Activated effector memory CD4-positive, alpha-beta T cell treated with anti-CD3 and anti-CD28 coated beads, Interleukin-2, amount 50 U/mL, for 16 hours (primary cell): ENCODE measurements around the gene MARCOL.
A peak's percentile ranks its signal among the peaks of the same experiment; 100 is the strongest.
"Not testable (repeated sequence)": the region's sequence is repeated elsewhere in the genome, so short reads cannot be mapped to it uniquely, and the experiment has no call there.

Experiments used
- DNase-seq: peaks from one replicate; pipeline ENCODE4 v3.0.0-alpha.2; 2020

The MARCOL gene

DNA sequence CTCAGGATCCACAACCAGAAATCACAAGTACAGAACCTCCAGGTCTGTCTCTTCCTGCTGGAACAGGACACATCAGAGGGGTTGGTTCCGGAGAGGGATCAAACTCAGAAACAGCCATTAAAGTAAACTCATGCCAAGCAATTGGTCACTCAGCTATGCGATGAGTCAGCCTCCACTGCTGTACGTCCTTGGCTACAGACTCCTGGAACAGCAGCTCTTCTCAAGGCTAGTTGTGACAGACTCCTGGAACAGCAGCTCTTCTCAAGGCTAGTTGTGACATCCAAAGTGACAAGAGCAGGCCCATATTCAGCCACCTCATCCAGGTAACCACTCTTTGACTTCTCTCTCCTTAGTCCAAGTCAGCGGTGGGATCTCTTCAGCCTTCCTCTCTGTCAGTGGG, 30.2 kb downstream of the MARCOL start, which contains the start of gene SPINK13:
TSS of gene SPINK13 (plus strand) at position 229 of the 400 bp plus-strand sequence. CDS start 1,279 bp downstream, outside the sequence.
- peak; percentile 27 for DNase-seq

DNA sequence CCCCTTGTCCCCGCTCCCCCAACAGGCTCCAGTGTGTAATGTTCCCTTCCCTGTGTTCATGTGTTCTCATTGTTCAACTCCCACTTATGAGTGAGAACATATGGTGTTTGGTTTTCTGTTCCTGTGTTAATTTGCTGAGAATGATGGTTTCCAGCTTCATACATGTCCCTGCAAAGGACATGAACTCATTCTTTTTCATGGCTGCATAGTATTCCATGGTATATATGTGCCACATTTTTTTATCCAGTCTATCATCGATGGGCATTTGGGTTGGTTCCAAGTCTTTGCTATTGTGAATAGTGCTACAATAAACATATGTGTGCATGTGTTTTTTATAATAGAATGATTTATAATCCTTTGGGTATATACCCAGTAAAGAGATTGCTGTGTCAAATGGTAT, 36.8 kb downstream of the MARCOL start:
- not testable (repeated sequence) for DNase-seq

DNA sequence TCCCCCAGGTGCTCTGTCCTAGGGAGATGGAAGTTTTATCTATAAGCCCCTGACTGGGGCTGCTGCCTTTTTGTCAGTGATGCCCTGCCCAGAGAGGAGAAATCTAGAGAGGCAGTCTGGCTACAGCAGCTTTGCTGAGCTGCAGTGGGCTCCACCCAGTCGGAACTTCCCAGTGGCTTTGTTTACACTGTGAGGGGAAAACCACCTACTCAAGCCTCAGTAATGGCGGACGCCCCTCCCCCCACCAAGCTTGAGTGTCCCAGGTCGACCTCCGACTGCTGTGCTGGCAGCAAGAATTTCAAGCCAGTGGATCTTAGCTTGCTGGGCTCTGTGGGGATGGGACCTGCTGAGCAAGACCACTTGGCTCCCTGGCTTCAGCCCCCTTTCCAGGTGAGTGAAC, 42.6 kb downstream of the MARCOL start:
- DNase-seq, result not testable (repeated sequence)

DNA sequence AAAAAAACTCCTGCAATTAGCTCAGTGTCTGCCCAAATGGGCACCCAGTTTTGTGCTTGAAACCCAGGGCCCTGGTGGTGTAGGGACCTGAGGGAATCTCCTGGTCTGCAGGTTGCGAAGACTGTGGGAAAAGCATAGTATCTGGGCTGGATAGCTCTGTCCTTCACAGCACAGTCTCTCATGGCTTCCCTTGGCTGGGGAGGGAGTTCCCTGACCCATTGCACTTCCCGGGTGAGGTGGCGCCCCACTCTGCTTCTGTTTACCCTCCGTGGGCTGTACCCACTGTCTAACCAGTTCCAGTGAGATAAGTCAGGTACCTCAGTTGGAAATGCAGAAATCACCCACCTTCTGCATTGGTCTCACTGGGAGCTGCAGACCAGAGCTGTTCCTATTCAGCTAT, 43.0 kb downstream of the MARCOL start:
- DNase-seq, result not testable (repeated sequence)

DNA sequence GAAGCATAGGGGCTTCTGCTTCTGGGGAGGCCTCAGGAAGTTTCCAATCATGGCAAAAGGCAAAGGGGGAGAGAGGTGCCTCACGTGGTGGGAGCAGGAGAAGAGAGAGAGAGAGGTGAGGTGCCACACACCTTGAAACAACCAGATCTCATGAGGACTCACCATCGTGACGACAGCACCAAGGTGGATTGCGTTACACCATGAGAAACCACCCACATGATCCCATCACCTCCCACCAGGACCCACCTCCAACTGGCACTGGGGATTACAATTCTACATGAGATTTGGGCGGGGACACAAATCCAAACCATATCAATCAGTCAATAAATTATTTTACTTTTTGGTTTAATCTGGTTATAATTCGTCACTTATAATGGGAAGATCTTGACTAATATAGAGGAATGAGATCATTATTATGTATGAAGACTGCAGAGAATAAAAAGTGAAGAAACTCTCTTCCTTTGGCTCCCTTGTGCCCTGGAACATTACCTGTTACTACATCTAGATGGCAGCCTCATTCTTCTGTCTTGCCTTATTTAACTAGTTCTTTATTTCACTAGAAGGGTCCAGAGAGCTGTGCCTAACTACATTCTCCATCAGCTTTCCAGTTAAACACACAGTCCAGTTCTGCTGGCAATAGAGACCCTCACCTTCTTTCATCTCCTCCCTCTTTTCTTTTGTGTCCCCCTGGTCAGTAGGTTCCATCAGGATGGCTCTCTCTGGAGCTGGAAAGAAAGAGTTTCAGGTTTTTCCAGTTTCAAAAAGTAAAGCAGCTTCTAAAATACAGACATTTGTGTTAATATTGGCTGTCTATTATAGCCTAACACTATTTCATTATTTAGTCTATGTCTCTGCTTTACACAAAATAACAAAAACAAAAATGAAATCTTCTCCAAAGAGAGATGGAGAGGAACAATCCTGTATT, 52.2 kb downstream of the MARCOL start:
- DNase-seq, result no peak
